Inferior parietal cortex (tissue), 1 donor: Measurements from ENCODE around the gene HTRA1.

Experiments used
- DNase-seq: peaks from one replicate; pipeline ENCODE4 v3.0.0-alpha.2; 2016; ENCODE audit errors: extremely low spot score

The HTRA1 gene

GRCh38 chr10:122553341-122553740, 92.0 kb downstream of the HTRA1 start:
- DNase-seq = no peak

DNA sequence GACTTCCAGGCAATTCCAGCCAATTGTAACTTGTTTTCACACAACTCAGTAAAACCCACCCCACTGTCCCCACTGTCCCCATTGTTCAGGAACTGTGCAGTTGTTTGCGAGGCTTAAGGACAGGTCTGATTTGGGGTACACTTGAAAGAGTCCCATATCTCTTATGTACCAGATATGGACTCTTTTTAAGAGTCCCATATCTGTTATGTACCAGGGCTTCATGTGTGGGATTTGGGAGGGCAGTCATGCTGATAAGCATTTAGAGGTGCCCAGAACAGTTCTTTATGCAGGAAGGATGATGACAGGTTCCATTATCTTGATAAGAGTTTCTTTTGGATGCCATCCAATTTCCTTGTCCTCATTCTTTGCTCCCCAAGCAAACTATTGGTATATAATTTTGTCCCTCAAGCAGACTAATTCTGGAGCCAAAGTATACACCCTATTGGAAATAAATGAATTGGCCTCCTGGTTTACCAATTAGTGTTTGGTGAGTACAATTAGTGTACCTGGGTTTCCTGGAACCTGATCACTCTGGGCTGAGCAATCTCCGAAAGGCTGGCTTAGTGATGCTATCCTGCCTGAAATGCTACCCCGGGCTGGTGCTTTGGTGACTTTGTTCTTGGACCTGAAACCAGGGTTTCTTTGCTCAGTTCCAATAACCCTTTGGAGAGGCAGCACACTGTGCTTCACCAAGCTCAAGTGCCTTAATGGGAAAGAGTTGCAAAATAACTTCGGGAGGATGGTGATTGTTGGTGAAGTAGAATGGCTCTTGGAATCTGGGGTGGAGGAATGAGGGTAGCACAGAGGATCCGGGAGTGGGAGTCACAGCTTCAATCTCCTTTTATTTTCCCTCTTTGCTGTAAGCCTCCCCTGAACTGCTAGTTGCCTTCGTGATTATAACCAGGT, 93.0 kb downstream of the HTRA1 start:
- no peak for DNase-seq

GRCh38 chr10:122555442-122555841, 94.1 kb downstream of the HTRA1 start:
- DNase-seq = no peak

GRCh38 chr10:122557516-122557915, 96.2 kb downstream of the HTRA1 start:
- DNase-seq = no peak

DNA sequence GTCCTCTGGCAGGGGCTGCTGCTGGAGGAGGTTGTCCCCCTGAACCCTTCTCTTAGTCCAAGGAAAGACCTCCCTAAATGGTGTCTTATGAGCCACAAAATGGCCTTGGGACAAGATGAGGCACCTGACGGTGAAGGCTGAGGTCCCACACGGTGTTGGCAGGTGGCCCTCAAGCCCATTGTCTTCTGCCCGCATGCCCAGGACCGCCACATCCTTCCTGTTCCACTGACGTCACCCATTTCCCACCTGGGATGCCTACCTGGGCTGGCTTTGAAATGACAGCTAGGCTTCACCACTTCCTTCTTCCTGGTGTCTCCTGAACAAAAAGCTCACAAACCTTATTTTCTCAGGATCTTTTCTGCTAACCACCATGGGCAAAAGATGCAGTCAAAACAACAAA, 97.1 kb downstream of the HTRA1 start:
- DNase-seq = no peak

DNA sequence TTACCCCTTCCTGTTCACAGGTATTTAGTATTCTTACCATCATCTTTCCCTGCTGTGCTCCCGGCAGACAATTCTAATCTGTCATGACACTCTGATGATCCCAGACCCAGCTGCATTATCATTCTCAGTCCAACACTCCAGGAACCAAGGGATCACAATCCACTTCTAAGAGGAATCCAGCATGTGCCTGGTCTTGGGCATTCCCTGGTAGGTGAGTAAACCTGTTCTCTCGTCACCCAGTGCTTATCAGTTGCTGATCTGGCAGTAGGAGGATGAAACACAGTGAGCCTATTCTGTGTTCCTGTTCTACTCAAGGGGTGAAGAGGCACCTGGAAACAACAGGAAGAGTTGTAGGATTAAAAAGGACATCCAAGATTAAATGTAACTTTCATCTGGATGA, 97.9 kb downstream of the HTRA1 start:
- DNase-seq = no peak

DNA sequence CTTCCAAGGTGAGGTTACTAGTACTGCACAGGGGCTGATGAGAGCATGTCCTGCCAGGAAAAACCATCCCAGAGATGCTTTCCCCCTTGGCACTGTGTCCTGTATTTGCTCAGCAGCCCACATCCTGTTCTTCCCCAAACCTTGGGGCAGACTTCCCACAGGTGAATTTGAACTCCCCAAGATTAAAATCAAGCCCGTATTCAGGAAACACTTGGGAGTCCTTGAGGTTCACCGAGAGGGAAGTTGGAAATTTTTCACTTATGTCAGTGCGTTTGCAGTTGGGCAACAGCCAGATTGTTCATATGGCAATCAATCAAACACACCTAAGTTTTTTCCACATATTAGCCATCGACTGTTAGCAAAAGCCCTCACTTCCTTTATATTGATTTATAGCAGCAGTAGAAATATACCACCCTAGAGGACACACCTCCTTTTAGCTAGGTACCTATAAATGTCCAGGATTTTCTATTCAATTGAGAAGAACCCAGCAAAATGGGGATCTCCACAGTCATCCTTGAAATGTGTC, 99.0 kb downstream of the HTRA1 start, which contains the start of gene DMBT1:
TSS of gene DMBT1 (plus strand) at position 476 of the 526 bp plus-strand sequence. CDS start at position 493, 17 bp downstream.
- no peak for DNase-seq

- DNase-seq = no peak
These were observed 99.9 kb downstream of the HTRA1 start for GRCh38 chr10:122561212-122561611.

GRCh38 chr10:122561792-122562191, 100.4 kb downstream of the HTRA1 start:
- DNase-seq = no peak
